Measurements from ENCODE around the gene CCT8.

- TF ChIP-seq EZH2phosphoT487 (IDR thresholded peaks at IDR 0.05; ENCODE audit: insufficient read depth, low read depth) (no peak), EZH2 (IDR thresholded peaks at IDR 0.05; ENCODE audit: insufficient read depth, poor library complexity, severe bottlenecking) (no peak)
Observed at GRCh38 chr21:29033301-29033700, 40.1 kb downstream of the CCT8 start.
